ENCODE data around the gene OTOP1. TPM values are rescaled to one million over a fixed set of nuclear protein-coding genes. Genes with fewer than 3 reads are reported as not detected.

The OTOP1 gene
- polyA plus RNA-seq, 1 donor from 2014 or later: 0.16 TPM

- Histone ChIP-seq H3K27ac (ENCODE audit: low read length) (no peak overlapping the region), H3F3A (ENCODE audit: insufficient read depth, low read length, poor library complexity, severe bottlenecking) (no peaks in the 10 kb centered on the region), H2AFZ (ENCODE audit: low read depth, low read length) (no peak overlapping the region), H3K4me2 (ENCODE audit: low read length) (no peak overlapping the region), H3K9me2 (ENCODE audit: insufficient read depth, low read length) (no peaks in the 10 kb centered on the region), H3K9me3 (ENCODE audit: low read length) (no peaks in the 10 kb centered on the region), H3K79me2 (replicated peaks; ENCODE audit: insufficient read depth, low read length) (no peaks in the 10 kb centered on the region), H3K9ac (ENCODE audit: low read length) (no peak overlapping the region), H4K20me1 (ENCODE audit: insufficient read depth) (no peaks in the 10 kb centered on the region), H3K4me3 (ENCODE audit: low read length) (no peak overlapping the region), H3K36me3 (ENCODE audit: insufficient read depth, low read length) (no peaks in the 10 kb centered on the region), H3K27me3 (ENCODE audit: insufficient read depth, low read depth, low read length) (peaks cover 6% of the 10 kb centered on the region)
- TF ChIP-seq POLR2AphosphoS5 (IDR thresholded peaks at IDR 0.05): no peak
- no peak for TF ChIP-seq EP300 (conservative IDR thresholded peaks at IDR 0.05; ENCODE audit: poor library complexity, severe bottlenecking)
- TF ChIP-seq CTCF (IDR thresholded peaks at IDR 0.05; ENCODE audit: poor library complexity, severe bottlenecking): no peak
- TF ChIP-seq TAF1 (IDR thresholded peaks at IDR 0.05; ENCODE audit: low read depth): no peak
- TF ChIP-seq SMC3 (conservative IDR thresholded peaks at IDR 0.05; ENCODE audit: poor library complexity): no peak
- no peak for TF ChIP-seq REST (IDR thresholded peaks at IDR 0.05; ENCODE audit: borderline replicate concordance)
- TF ChIP-seq RAD21 (conservative IDR thresholded peaks at IDR 0.05): no peak
- TF ChIP-seq EZH2 (IDR thresholded peaks at IDR 0.05; ENCODE audit: borderline replicate concordance, insufficient read depth, low read length, poor library complexity, severe bottlenecking): no peak
- TF ChIP-seq MXI1 (conservative IDR thresholded peaks at IDR 0.05; ENCODE audit: poor library complexity, severe bottlenecking): no peak
These were observed 6.9 kb upstream of the OTOP1 start for GRCh38 chr4:4233610-4234009.

DNA sequence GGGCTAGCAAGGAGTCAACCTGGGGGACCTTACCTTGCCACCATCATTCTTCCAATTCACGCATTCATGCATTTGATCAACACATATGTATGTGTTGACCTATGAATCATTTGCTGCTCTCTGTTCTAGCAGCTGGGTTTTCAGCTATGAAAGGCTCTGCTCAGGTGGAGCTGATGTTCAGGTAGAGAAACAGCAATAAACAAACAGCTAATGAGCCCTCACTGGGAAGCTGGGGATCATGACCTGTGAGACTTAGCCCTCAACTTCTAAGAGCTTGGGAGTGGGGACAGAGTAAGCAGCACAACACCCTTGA, 1.6 kb upstream of the OTOP1 start:
- TF ChIP-seq EZH2 (IDR thresholded peaks at IDR 0.05; ENCODE audit: borderline replicate concordance, insufficient read depth, low read length, poor library complexity, severe bottlenecking): no peak
- TF ChIP-seq POLR2AphosphoS5 (IDR thresholded peaks at IDR 0.05): no peak
- no peak for TF ChIP-seq MXI1 (conservative IDR thresholded peaks at IDR 0.05; ENCODE audit: poor library complexity, severe bottlenecking)
- TF ChIP-seq RAD21 (conservative IDR thresholded peaks at IDR 0.05): no peak
- Histone ChIP-seq H3K9me2 (ENCODE audit: insufficient read depth, low read length) (no peaks in the 10 kb centered on the region), H3K79me2 (replicated peaks; ENCODE audit: insufficient read depth, low read length) (no peaks in the 10 kb centered on the region), H3K4me2 (ENCODE audit: low read length) (no peak overlapping the region), H2AFZ (ENCODE audit: low read depth, low read length) (no peak overlapping the region), H3K27ac (ENCODE audit: low read length) (no peak overlapping the region), H3K9me3 (ENCODE audit: low read length) (no peaks in the 10 kb centered on the region), H3K4me3 (ENCODE audit: low read length) (no peak overlapping the region), H4K20me1 (ENCODE audit: insufficient read depth) (no peaks in the 10 kb centered on the region), H3K27me3 (ENCODE audit: insufficient read depth, low read depth, low read length) (peaks cover 50% of the 10 kb centered on the region), H3K9ac (ENCODE audit: low read length) (no peak overlapping the region), H3K36me3 (ENCODE audit: insufficient read depth, low read length) (no peaks in the 10 kb centered on the region), H3F3A (ENCODE audit: insufficient read depth, low read length, poor library complexity, severe bottlenecking) (no peaks in the 10 kb centered on the region)

Data from neural cell (in vitro differentiated cells).